ENCODE results near the gene TMEM39A. TPM values are rescaled to one million over a fixed set of nuclear protein-coding genes. Genes with fewer than 3 reads are reported as not detected.

TMEM39A gene
- total and polyA plus RNA-seq, 8 donors = 4.7 to 59.7 (median 27.6) TPM

GRCh38 chr3:119402791-119403190, 60.6 kb downstream of the TMEM39A start:
- 79 to 86% (median 82%) methylated on average over 1 of the region's 1 CpG for WGBS, 5 donors
- Histone ChIP-seq H3K27me3 (no peaks in the 10 kb centered on the region), H3K36me3 (peaks cover 10 to 80% (median 60%) of the 10 kb centered on the region in 4 donors), H3K27ac (no peak overlapping the region), H3K4me3 (no peak overlapping the region), H3K9me3 (no peaks in the 10 kb centered on the region), H3K4me1 (no peaks in the 10 kb centered on the region)
- no peak for TF ChIP-seq POLR2A (IDR thresholded peaks at IDR 0.05)
- no peak for TF ChIP-seq POLR2AphosphoS5 (IDR thresholded peaks at IDR 0.05)
- TF ChIP-seq CTCF (IDR thresholded peaks at IDR 0.05) = no peak
- no peak for TF ChIP-seq EP300 (IDR thresholded peaks at IDR 0.05)
- DNase-seq = no peak
- intact Hi-C loops (cut with DNase I; ENCODE audit: low total_unique reads) = no loop called here

- H3K9me3 ChIP-seq = no peaks in the 10 kb centered on the region
- TF ChIP-seq CTCF (IDR thresholded peaks at IDR 0.05) = no peak
- no peak for TF ChIP-seq POLR2A (IDR thresholded peaks at IDR 0.05)
- no peak for TF ChIP-seq POLR2AphosphoS5 (IDR thresholded peaks at IDR 0.05)
- TF ChIP-seq EP300 (IDR thresholded peaks at IDR 0.05) = no peak
- no peaks in the 10 kb centered on the region for H3K27me3 ChIP-seq
- H3K4me3 ChIP-seq = no peak overlapping the region
- intact Hi-C loops (cut with DNase I; ENCODE audit: low total_unique reads) = no loop called here
- no peak overlapping the region for H3K27ac ChIP-seq
- peaks cover 10 to 74% (median 62%) of the 10 kb centered on the region in 4 donors for H3K36me3 ChIP-seq
- 60 to 81% (median 79%) methylated on average over 36 of the region's 36 CpGs for WGBS, 5 donors
- no peaks in the 10 kb centered on the region for H3K4me1 ChIP-seq
- DNase-seq = no peak
Observed at GRCh38 chr3:119401503-119402440, 61.6 kb downstream of the TMEM39A start.

GRCh38 chr3:119401069-119401468, 62.3 kb downstream of the TMEM39A start:
- no peak for DNase-seq
- Histone ChIP-seq H3K4me3 (no peak overlapping the region), H3K4me1 (no peaks in the 10 kb centered on the region), H3K27me3 (no peaks in the 10 kb centered on the region), H3K36me3 (peaks cover 10 to 77% (median 58%) of the 10 kb centered on the region in 4 donors), H3K27ac (no peak overlapping the region), H3K9me3 (no peaks in the 10 kb centered on the region)
- intact Hi-C loops (cut with DNase I; ENCODE audit: low total_unique reads) = no loop called here
- 86 to 98% (median 91%) methylated on average over 5 of the region's 5 CpGs for WGBS, 5 donors
- TF ChIP-seq POLR2AphosphoS5 (IDR thresholded peaks at IDR 0.05) = no peak
- no peak for TF ChIP-seq CTCF (IDR thresholded peaks at IDR 0.05)
- TF ChIP-seq POLR2A (IDR thresholded peaks at IDR 0.05) = no peak
- no peak for TF ChIP-seq EP300 (IDR thresholded peaks at IDR 0.05)

GRCh38 chr3:119400466-119400865, 62.9 kb downstream of the TMEM39A start:
- peaks cover 10 to 81% (median 57%) of the 10 kb centered on the region in 4 donors for H3K36me3 ChIP-seq
- TF ChIP-seq POLR2A (IDR thresholded peaks at IDR 0.05) = no peak
- no peak for TF ChIP-seq EP300 (IDR thresholded peaks at IDR 0.05)
- no peak for TF ChIP-seq POLR2AphosphoS5 (IDR thresholded peaks at IDR 0.05)
- TF ChIP-seq CTCF (IDR thresholded peaks at IDR 0.05) = no peak
- H3K27ac ChIP-seq = no peak overlapping the region
- 84 to 91% (median 90%) methylated on average over 5 of the region's 5 CpGs for WGBS, 5 donors
- H3K27me3 ChIP-seq = no peaks in the 10 kb centered on the region
- intact Hi-C loops (cut with DNase I; ENCODE audit: low total_unique reads) = no loop called here
- no peak overlapping the region for H3K4me3 ChIP-seq
- no peak for DNase-seq
- H3K9me3 ChIP-seq = no peaks in the 10 kb centered on the region
- no peaks in the 10 kb centered on the region for H3K4me1 ChIP-seq

All from stomach (tissue), 9 donors.